ENCODE results near the gene MAP2K3.
"Not testable (repeated sequence)": the region's sequence is repeated elsewhere in the genome, so short reads cannot be mapped to it uniquely, and the experiment has no call there.

Gene MAP2K3

DNA sequence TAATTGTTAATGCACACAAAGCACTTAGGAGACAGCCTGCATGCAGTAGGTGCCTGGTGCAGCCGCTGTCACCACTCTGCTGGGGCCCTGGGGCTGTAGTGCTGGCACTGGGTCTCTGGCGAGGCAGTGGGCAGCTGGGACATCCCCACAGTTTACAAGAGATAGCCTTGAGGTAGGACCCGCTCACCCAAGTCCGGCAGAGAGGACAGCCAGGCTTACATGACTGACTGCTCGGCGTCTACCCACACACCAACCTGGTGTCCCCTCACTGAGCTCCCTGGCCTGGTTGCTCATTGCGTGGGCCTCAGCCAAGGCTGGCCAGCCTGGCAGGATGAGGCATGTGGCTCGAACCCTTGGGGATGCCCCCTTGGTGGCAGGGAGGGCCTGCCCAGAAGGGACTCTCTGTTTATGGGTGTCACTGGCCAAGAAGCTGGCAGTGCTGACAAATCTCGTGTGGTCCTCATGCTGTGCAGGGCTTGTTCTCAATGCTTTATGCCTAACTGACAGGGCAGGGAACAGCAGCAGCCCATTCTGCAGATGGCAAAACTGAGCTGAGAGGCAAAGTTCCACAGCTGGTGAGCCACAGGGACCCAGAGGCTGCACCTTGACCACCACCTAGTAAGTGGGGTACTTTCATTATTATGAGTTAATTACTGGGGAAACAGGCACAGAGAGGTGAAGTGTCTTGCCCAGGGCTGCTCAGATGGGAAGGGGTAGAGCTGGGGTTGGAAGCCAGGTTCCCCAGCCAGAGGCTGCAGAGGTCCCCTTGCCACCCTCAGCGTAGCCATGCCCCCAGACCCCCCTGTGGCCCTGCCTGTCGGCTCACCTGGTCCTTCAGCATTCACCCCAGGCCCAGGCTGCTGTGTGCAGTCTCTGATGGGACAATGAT, 58.8 kb downstream of the MAP2K3 start:
- not testable (repeated sequence) for H3K4me3 Mint-ChIP-seq; H3K27me3 Mint-ChIP-seq (ENCODE audit: low read depth); H3K36me3 Mint-ChIP-seq (ENCODE audit: low read depth); H3K9me3 Mint-ChIP-seq; H3K27ac Mint-ChIP-seq; H3K4me1 Mint-ChIP-seq

DNA sequence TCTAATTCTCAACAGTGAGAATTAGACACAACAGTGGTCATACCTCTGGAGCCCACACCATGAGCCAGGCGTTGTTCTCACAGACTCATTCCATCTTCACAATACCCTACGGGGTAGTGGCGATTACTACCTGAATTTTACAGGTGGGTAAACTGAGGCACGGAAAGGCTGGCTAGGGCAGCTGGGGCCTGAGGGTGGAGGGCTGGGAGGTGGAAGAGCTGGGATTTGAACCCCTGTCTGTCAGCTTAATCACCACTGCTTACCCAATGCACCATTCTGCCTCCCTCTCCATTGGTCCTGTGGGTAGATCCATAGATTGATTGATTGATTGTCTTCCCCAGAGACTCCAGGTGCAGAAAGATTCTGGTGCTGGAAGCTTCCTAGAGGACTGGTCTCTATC, 60.3 kb downstream of the MAP2K3 start:
- not testable (repeated sequence) for H3K4me3 Mint-ChIP-seq; H3K4me1 Mint-ChIP-seq; H3K27me3 Mint-ChIP-seq (ENCODE audit: low read depth); H3K9me3 Mint-ChIP-seq; H3K27ac Mint-ChIP-seq; H3K36me3 Mint-ChIP-seq (ENCODE audit: low read depth)

GRCh38 chr17:21345236-21345635, 60.7 kb downstream of the MAP2K3 start:
- no peak for TF ChIP-seq CTCF (IDR thresholded peaks at IDR 0.05; ENCODE audit: unreplicated experiment in 3 of 3)
- Mint-ChIP-seq H3K36me3 (ENCODE audit: low read depth) (no peaks in the 10 kb centered on the region), H3K27ac (no peak overlapping the region), H3K9me3 (no peaks in the 10 kb centered on the region), H3K4me1 (no peaks in the 10 kb centered on the region), H3K27me3 (ENCODE audit: low read depth) (no peaks in the 10 kb centered on the region), H3K4me3 (no peak overlapping the region)

GRCh38 chr17:21346107-21346506, 61.6 kb downstream of the MAP2K3 start:
- not testable (repeated sequence) for H3K4me1 Mint-ChIP-seq; H3K36me3 Mint-ChIP-seq (ENCODE audit: low read depth); H3K9me3 Mint-ChIP-seq; H3K27ac Mint-ChIP-seq; H3K4me3 Mint-ChIP-seq; H3K27me3 Mint-ChIP-seq (ENCODE audit: low read depth)

DNA sequence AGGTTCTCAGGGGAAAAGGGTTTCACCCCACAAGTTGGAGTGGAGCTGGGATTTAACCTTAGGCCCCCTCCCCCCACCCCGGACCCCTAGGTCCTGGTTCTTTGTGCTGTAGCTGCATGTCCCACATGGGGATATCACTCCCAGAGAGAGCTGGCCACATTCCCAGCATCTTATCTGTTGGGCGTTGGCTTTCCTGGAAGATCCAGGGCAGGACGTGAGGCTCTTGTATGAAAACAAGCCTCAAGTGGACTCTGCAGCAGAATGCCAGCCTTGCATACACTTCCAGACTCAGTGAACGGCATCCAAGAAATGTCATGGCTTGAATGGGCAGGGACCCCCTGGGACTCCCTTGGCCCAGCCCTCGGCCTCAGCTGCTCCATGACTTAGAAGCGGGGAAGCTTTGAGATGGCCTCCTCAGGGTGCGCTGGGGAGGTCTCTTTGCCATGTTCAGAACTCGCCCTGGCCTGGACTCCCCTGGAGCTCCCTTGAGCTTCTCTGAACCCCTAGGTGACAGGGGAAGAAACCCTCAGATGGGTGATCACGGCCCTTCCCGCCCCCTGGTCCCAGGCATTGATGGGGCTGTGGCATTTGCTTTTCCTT, 62.2 kb downstream of the MAP2K3 start:
- H3K27me3 Mint-ChIP-seq (ENCODE audit: low read depth); H3K4me3 Mint-ChIP-seq; H3K9me3 Mint-ChIP-seq; H3K27ac Mint-ChIP-seq; H3K4me1 Mint-ChIP-seq; H3K36me3 Mint-ChIP-seq (ENCODE audit: low read depth): not testable (repeated sequence)

- H3K9me3 Mint-ChIP-seq; H3K4me3 Mint-ChIP-seq; H3K4me1 Mint-ChIP-seq; H3K36me3 Mint-ChIP-seq (ENCODE audit: low read depth); H3K27ac Mint-ChIP-seq; H3K27me3 Mint-ChIP-seq (ENCODE audit: low read depth): not testable (repeated sequence)
Measured at GRCh38 chr17:21347660-21348059, 63.1 kb downstream of the MAP2K3 start.

DNA sequence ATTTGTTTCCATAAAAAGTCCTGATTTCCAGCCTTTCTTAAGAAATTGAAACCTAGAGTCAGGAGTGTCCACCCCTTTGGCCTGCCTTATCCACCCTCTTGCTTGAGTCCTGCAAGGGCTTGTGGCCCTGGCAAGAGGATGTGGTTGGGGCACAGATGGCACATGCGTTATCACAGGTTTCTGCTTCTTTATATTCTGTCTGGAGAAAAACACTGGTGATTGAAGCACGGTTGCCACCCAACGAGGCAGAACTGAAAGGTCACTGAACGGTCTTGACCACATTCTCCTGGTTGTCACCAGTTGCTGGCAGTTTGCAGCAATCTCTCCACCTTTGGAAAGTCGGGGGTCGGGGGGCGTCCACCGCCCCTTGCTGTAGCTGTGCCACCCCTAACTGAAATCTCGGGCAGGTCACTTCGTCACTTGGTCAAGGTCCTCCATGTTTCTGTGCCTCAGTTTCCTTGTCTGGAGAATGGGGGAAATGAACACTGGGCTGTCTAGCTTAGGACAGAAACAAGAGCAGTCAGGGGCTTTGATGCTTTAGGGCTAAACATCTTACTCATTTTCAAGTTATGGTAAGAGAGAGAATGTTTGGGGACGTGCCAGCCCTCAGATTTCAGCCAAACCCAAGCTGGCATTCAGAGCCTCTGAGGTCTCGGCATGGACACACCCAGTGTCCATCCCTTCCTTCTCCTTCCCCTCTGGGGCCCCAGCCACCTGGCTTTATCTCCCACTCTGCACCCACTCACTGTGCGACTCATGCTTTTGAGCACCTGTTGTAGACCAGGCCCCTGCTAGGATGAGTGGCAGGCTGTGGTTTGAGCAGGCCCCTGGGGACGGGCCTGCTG, 63.8 kb downstream of the MAP2K3 start:
- H3K36me3 Mint-ChIP-seq (ENCODE audit: low read depth) = not testable (repeated sequence)

GRCh38 chr17:21348926-21349261, 64.4 kb downstream of the MAP2K3 start:
- H3K27me3 Mint-ChIP-seq (ENCODE audit: low read depth); H3K36me3 Mint-ChIP-seq (ENCODE audit: low read depth); H3K9me3 Mint-ChIP-seq; H3K27ac Mint-ChIP-seq; H3K4me3 Mint-ChIP-seq; H3K4me1 Mint-ChIP-seq: not testable (repeated sequence)

More for the DNA sequence above, 63.8 kb downstream of the MAP2K3 start:
- H3K9me3 Mint-ChIP-seq; H3K4me3 Mint-ChIP-seq; H3K4me1 Mint-ChIP-seq; H3K27ac Mint-ChIP-seq; H3K27me3 Mint-ChIP-seq (ENCODE audit: low read depth): not testable (repeated sequence)

DNA sequence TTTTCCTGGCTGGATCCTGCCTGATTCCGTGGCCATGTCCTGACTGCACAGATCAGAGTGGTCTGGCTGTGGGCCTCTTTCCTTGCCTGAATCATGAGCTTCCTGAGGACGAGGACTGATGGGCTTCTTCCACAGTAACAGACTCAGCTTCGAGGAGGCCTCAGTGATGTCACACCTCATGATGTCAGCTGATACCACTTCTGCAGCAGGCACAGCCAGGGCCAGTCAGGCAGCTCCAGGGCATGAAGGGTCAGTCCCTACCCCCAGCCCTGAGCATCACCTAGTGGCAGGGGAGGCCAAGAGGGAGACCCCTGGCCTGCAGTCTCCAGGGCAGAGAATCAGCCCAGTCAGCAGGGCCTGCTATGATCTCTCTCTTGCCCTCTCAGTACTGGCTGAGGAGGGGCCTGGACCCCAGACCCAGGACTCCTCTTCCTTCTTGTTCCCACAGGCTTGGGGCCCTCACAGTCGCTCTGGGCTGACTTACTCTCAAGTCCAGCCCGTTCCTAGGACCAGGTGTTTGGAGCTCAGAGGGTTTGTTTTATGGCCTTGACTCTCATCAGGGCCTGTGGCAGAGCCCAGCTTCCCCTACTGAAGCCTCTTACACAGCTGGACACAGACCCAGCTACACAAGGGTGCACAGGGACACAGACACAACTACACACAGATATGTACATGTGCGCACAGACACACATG, 65.0 kb downstream of the MAP2K3 start:
- not testable (repeated sequence) for H3K4me1 Mint-ChIP-seq; H3K9me3 Mint-ChIP-seq; H3K36me3 Mint-ChIP-seq (ENCODE audit: low read depth); H3K4me3 Mint-ChIP-seq; H3K27me3 Mint-ChIP-seq (ENCODE audit: low read depth); H3K27ac Mint-ChIP-seq

DNA sequence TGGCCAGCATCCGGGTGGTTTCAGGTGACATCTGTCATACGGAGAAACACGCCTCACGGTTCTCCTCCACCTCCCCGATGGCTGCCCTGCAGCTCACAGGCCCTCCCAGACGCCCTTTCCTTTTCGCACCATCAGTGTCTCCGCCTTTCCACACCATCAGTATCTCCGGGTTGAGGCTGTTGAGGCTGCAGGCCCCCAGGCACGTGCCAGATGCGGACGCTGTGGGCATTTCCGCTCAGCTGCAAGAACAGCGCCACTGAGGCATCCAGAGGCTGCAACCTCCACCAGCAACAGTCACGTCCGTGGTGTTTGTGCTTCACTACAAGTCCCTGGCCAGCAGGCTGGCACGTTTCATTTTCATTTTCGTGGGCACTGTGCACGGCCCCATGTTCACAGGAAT, 66.0 kb downstream of the MAP2K3 start:
- H3K27ac Mint-ChIP-seq; H3K36me3 Mint-ChIP-seq (ENCODE audit: low read depth); H3K9me3 Mint-ChIP-seq; H3K4me3 Mint-ChIP-seq; H3K4me1 Mint-ChIP-seq; H3K27me3 Mint-ChIP-seq (ENCODE audit: low read depth): not testable (repeated sequence)
